ENCODE data around the gene TACR2.
"Not testable (repeated sequence)": the region's sequence is repeated elsewhere in the genome, so short reads cannot be mapped to it uniquely, and the experiment has no call there.

Gene TACR2

GRCh38 chr10:69450395-69450794 lies 33.7 kb upstream of the TACR2 start:
- not testable (repeated sequence) for DNase-seq

- DNase-seq: peak; percentile 36
These were observed 33.1 kb upstream of the TACR2 start for GRCh38 chr10:69449841-69450240.

GRCh38 chr10:69446650-69447151 lies 30.0 kb upstream of the TACR2 start:
- DNase-seq: peak; percentile 77

- peak; percentile 22 for DNase-seq
These were observed 29.5 kb upstream of the TACR2 start for GRCh38 chr10:69446229-69446628.

DNA sequence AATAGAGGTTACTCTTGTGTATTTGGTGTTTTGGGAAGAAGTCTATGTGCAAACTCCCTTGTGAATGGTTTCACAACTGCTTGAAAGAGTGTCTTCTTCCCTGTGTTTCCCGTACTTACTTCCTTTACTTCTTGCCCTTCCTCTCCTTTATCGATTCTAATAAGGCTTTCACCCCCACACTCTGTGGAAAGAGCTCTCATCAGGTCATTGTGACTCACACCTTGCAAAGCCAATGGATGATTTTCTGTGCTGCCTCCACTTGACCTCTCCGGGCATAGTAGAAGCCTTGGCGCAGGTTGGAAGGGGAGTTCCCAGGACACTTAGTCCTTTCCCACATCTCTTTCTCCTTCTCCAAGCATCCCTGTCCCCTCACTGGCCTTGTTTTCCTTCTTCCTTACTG lies 28.3 kb upstream of the TACR2 start:
- no peak for DNase-seq

DNA sequence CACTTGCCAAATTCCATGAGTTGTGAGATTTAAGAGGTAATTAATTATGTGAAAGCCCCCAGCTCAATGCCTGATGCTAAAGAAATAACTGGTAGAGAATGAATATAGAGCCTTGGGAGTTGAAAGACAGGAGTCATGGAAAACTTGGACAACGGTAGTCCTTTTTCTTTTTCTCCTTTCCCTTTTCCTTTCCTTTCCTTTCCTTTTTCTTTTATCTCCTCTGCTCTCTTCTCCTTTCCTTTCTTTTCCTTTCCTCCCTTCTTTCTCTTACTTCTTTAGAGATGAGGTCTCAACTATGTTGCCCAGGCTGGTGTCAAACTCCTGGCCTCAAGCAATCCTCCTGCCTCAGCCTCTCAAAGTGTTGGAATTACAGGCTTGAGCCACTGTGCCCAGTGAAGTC lies 26.6 kb upstream of the TACR2 start:
- no peak for DNase-seq

DNA sequence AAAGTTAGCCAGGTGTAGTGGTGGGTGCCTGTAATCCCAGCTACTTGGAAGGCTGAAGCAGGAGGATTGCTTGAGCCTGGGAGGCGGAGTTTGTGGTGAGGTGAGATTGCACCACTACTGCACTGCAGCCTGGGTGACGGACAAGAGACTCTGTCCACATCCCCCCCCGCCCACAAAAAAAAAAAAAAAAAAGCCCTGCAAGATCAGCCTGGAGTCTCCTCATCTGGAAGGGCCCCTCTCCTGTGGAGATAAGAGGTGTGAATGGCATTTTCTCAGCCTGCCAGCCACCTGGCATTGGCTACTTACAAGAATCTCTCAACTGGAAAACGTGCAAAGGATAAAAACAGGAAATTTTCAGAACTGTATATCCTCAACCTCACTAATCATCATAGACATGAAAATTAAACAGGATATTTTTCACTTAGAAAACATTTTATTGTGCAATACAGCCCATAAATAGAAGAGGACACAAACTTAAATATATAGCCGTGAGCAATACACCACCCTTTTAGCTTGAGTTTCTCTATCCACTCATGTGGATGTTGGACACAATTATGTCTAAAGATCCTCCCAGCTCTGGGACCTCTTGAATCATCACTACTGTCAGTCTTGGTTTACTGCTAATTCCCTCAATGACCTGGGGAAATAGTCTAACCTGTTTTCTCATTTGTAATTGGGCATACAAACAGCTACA lies 23.2 kb upstream of the TACR2 start:
- DNase-seq: no peak

GRCh38 chr10:69439350-69439739 lies 22.6 kb upstream of the TACR2 start:
- DNase-seq: no peak

- DNase-seq: peak; percentile 44
These were observed 22.0 kb upstream of the TACR2 start for GRCh38 chr10:69438536-69439349.

- no peak for DNase-seq
These were observed 20.9 kb upstream of the TACR2 start for GRCh38 chr10:69437321-69438259.

DNA sequence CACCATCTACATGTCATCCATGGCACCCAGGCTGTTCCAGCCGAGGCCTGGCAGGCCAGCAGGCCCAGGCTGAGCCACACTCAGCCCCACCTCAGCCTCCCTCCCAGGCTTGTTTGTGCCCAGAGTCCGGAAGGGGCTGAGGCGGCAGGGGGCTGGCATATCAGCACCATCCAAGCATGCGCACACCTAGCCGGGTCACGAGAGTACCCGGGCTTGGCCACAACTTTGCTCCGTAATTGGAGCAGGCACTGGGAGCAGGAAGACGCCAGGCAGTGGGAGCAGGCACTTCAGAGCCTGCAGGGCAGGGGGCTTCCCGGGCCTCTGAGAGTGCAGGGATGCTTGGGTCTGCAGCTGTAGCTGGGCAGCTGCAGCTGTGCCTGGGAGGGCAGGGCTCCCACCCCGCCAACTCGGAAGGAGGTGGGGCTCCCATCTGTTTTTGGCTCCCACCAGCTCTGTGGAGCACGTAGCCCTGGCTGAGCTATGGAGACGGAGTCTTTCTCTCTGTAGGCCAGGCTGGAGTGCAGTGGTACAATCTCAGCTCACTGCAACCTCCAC lies 19.3 kb upstream of the TACR2 start:
- DNase-seq: no peak

GRCh38 chr10:69434926-69435325 lies 18.2 kb upstream of the TACR2 start:
- no peak for DNase-seq

GRCh38 chr10:69434169-69434568 lies 17.5 kb upstream of the TACR2 start:
- no peak for DNase-seq

GRCh38 chr10:69428165-69428564 lies 11.4 kb upstream of the TACR2 start:
- DNase-seq: no peak

GRCh38 chr10:69426376-69426727 lies 9.6 kb upstream of the TACR2 start:
- DNase-seq: no peak

GRCh38 chr10:69425511-69426298 lies 9.0 kb upstream of the TACR2 start:
- no peak for DNase-seq

- peak; percentile 38 for DNase-seq
These were observed 8.3 kb upstream of the TACR2 start for GRCh38 chr10:69425041-69425440.

DNA sequence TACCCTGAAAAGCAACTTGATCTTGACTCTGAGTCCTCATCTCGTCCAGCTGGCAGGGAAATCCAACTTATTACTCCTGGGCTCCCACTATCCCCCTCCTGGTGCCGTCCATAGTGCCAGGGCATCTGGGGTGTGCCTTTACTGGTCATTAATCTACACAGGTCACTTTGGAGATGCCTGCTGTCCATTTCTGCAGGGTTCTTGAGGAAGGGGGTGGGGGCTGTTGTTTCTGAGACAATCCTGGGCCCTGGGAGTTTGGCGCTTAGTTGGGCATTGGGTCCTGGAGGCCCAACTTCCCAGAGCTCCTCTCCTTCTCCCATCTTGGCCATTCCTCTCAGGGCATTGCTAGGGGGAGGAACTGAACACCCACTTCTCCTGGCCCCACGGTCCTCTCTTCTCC lies 6.0 kb upstream of the TACR2 start:
- DNase-seq: no peak

GRCh38 chr10:69421611-69422308 lies 5.0 kb upstream of the TACR2 start:
- DNase-seq: no peak

DNA sequence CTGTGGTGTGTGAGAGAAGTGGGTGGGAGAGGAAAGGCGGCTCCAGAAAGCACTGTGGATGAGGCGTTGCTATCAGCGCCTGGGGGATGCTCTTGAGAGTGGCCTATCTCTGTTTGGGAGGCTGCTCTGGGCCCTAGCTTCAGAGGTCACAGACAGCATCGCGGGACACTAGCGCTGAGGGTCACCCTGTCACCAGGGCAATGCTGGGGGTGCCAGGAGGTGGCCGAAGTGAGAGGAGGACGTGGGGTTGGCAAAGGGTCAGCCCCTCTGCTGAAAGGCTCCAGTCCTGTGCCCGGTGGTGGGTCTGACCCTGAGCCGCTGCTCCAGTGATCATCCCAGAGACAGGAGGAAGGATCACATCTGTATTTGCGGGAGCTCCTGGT lies 3.0 kb upstream of the TACR2 start:
- no peak for DNase-seq

- no peak for DNase-seq
These were observed 2.5 kb upstream of the TACR2 start for GRCh38 chr10:69419096-69419743.

Measured in fibroblast of skin of right biceps (primary cell).